Liver (tissue), 3 donors: ENCODE data around the gene GLRA3.

Experiments
- JUND ChIP-seq, 2 donors: IDR thresholded peaks; 2 replicates each; pipeline ENCODE4 v1.6.1; 2016; ENCODE audit warnings: antibody characterized with exemption in 2 of 2
- RXRA ChIP-seq, 2 donors: IDR thresholded peaks; 2 replicates each; pipeline ENCODE4 v1.6.1; 2017 to 2018; ENCODE audit warnings: antibody characterized with exemption in 2 of 2, mild to moderate bottlenecking in 1 of 2
- TF ChIP-seq, protein P1 (sequence below): fragments of 150-350 bp; IDR thresholded peaks from 2 replicates; pipeline ENCODE4 v1.5.1; 2017; ENCODE audit warnings: improper control_type of control experiment, low read depth, low read length; ENCODE audit not compliant: missing input control
- donor health status: healthy.
- donor health status: healthy.

DNA sequence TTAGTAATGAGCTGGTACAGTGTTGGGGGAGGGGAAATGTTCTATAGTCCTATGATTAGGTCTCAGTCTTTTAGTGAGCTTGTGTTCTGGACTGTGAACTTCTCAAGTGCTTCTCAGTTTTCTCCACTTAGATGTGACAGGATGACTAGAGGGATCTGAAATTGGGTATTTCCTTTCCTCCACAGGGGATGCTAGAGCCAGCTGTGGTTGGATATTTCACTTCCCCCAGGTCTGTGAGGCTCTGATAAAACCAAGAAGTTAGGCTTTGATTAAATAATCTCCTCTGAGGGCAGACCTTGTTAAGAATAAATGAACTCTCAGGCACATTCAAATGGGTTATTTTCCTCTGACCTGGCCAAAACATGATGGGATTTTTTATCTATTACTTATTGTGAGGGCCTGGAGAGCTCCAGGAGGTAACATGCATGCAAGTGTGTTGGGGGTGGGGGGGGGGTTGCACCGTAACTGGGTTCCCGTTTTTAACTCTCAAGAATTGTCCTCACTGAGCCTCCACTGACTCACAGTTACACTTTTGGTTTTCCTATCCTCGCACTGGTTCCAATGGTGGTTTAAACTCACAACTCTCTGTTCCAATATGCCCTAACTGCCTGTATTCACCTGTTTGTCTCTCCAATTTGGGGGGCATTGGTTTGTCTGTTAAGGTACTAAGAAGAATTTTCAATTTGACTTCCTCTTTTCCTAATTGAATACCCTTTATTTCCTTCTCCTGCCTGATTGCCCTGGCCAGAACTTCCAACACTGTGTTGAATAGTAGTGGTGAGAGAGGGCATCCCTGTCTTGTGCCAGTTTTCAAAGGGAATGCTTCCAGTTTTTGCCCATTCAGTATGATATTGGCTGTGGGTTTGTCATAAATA is 28.1 kb upstream of the GLRA3 start:
- TF ChIP-seq, protein P1, sequence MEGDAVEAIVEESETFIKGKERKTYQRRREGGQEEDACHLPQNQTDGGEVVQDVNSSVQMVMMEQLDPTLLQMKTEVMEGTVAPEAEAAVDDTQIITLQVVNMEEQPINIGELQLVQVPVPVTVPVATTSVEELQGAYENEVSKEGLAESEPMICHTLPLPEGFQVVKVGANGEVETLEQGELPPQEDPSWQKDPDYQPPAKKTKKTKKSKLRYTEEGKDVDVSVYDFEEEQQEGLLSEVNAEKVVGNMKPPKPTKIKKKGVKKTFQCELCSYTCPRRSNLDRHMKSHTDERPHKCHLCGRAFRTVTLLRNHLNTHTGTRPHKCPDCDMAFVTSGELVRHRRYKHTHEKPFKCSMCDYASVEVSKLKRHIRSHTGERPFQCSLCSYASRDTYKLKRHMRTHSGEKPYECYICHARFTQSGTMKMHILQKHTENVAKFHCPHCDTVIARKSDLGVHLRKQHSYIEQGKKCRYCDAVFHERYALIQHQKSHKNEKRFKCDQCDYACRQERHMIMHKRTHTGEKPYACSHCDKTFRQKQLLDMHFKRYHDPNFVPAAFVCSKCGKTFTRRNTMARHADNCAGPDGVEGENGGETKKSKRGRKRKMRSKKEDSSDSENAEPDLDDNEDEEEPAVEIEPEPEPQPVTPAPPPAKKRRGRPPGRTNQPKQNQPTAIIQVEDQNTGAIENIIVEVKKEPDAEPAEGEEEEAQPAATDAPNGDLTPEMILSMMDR, result no peak
- no peak for TF ChIP-seq RXRA (IDR thresholded peaks at IDR 0.05)
- TF ChIP-seq JUND (IDR thresholded peaks at IDR 0.05), result no peak
